ENCODE results near the gene CA10.

- TF ChIP-seq SMC3 (conservative IDR thresholded peaks at IDR 0.05; ENCODE audit: poor library complexity) (no peak), CTCF (IDR thresholded peaks at IDR 0.05; ENCODE audit: poor library complexity, severe bottlenecking) (no peak)
Measured at GRCh38 chr17:51742571-51742970, 415.9 kb downstream of the CA10 start.
